Gastrocnemius medialis (tissue), 4 donors: ENCODE measurements around the gene TNF. TPM values are rescaled to one million over a fixed set of nuclear protein-coding genes. Genes with fewer than 3 reads are reported as not detected.

Experiments
- ATAC-seq, 2 donors: fragments of 150-250 bp; one replicate each; pipeline ENCODE4 v1.9.1; 2016
- DNase-seq, 2 donors: peaks; one replicate each; pipeline ENCODE4 v3.0.0-alpha.2; 2019
- H3K27ac ChIP-seq, 4 donors: fragments of 200-600 bp; sonication (generic); 1 replicate in 1 of 4; 2 replicates in 3 of 4; pipeline ENCODE4 v1.5.1; 2016 to 2018; ENCODE audit warnings: mild to moderate bottlenecking in 2 of 4, moderate library complexity in 1 of 4
- H3K27me3 ChIP-seq, 3 donors: fragments of 200-600 bp; sonication (generic) in 2 of 3; 1 replicate in 1 of 3; 2 replicates in 2 of 3; pipeline versions ENCODE4 v1.5.1 to v1.6.0; 2016 to 2019; ENCODE audit warnings: mild to moderate bottlenecking in 1 of 3, moderate library complexity in 1 of 3
- H3K36me3 ChIP-seq, 2 donors: fragments of 200-600 bp; sonication (generic) in 1 of 2; one replicate each; pipeline ENCODE4 v1.5.1; 2017 to 2018
- H3K4me1 ChIP-seq, 2 donors: fragments of 200-600 bp; sonication (generic) in 1 of 2; one replicate each; pipeline ENCODE4 v1.5.1; 2016 to 2017; ENCODE audit warnings: mild to moderate bottlenecking in 2 of 2
- H3K4me3 ChIP-seq, 4 donors: fragments of 200-600 bp; sonication (generic) in 3 of 4; 1 replicate in 1 of 4; 2 replicates in 3 of 4; pipeline ENCODE4 v1.5.1; 2016 to 2019; ENCODE audit warnings: mild to moderate bottlenecking in 2 of 4
- H3K9me3 ChIP-seq, 3 donors: fragments of 200-600 bp; sonication (generic) in 2 of 3; 1 replicate in 1 of 3; 2 replicates in 2 of 3; pipeline ENCODE4 v1.5.1; 2016 to 2019
- CTCF ChIP-seq, 5 experiments: fragments of 450-650 bp in 3 of 5; fragments of 200-600 bp in 2 of 5; sonication (generic) in 2 of 5; IDR thresholded peaks in 4 of 5; conservative IDR thresholded peaks in 1 of 5; 1 replicate in 4 of 5; 2 replicates in 1 of 5; pipeline ENCODE4 v1.5.1; 2016 to 2019; ENCODE audit warnings: antibody characterized with exemption in 5 of 5, mild to moderate bottlenecking in 3 of 5, moderate library complexity in 3 of 5
- POLR2A ChIP-seq, 2 donors: fragments of 450-650 bp; IDR thresholded peaks; one replicate each; pipeline ENCODE4 v1.6.1; 2017; ENCODE audit warnings: antibody characterized with exemption in 2 of 2, mild to moderate bottlenecking in 2 of 2, moderate library complexity in 2 of 2
- in situ Hi-C, 4 donors: fragments of 200-750 bp; cut with MboI; loops; one replicate each; pipeline versions ENCODE4 v1.15.0 to v1.8.0; 2017; ENCODE audit warnings: low sequenced_read_pairs in 4 of 4
- intact Hi-C: fragments of 100-400 bp; cut with DNase I; formaldehyde crosslinking; loops from one replicate; pipeline ENCODE4 v1.15.1; 2023; ENCODE audit warnings: low total_unique reads
- total RNA-seq, 4 donors: library from RNA; depleted of rRNA; stranded (reverse); fragments of >200 nt; gene quantifications; one replicate each; pipeline versions ENCODE4 v1.1.0 to v1.2.3, GENCODE V29; 2016

The TNF gene
- total RNA-seq, 4 donors from 2014 or later: 0.23 to 0.87 TPM; not detected in 2

- ATAC-seq (peak; percentile 86 to 87), DNase-seq (peak; percentile 97 to 99)
- in situ Hi-C loops (no loop called here), intact Hi-C loops (loop anchor here (1.0 to 10.0 kb wide), 6 partner anchors 32 to 1005 kb away; partner anchors contain the start of genes ATP6V1G2, BAG6, FKBPL and MRPS18B)
- Histone ChIP-seq H3K27ac (peak overlapping the region; percentile 91 to 97 (median 96)), H3K4me3 (peak overlapping the region; percentile 62 to 95 (median 82)), H3K9me3 (no peaks in the 10 kb centered on the region), H3K27me3 (no peaks in the 10 kb centered on the region), H3K4me1 (peaks cover 19 to 21% of the 10 kb centered on the region in 2 donors), H3K36me3 (peaks cover 0 to 23% of the 10 kb centered on the region in 2 donors)
- peak; percentile 69 to 90 for TF ChIP-seq POLR2A (IDR thresholded peaks at IDR 0.05)
- no peak for TF ChIP-seq CTCF (IDR thresholded peaks at IDR 0.05 in 4 of 5, conservative IDR thresholded peaks at IDR 0.05 in 1 of 5)
These were observed 44.6 kb downstream of the TNF start for GRCh38 chr6:31619805-31620585.

DNA sequence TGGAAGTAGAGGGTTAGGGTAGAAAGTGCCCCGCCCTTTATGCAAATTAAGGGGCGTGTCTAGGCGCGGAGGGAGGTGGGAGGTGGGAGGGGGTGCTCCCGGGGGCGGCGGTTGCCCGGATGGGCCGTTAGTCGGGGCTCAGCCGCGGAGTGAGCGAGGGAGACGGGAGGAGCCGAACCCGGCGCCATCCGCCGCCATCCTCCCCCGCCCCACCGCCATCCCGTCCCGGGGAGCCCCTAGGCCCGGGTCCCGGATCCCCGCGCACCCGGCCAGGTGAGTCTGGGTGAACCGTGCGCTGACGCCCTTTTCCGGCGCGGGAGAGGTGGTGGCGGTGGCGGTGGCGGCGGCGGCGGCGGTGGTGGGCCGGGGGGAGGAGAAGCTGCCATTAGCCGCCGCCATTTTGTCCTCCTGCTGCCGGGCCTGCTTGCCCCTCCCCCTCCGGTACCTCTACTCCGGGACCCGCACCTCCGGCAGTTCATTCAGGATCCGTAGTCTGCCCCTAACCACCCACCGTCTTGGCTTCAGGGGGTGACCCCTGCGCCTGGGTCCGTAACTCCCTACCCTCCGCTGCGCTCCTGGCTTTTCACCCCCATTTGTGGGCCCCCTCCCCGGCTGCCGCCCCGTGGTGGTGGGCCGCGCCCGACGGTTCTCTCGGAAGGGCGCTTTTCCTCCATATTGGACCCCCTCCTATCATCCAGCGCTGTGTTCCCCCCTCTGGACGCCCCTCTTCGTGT, 45.4 kb downstream of the TNF start, which contains the start of gene PRRC2A:
Gene PRRC2A (plus strand): TSS at position 130 of the 734 bp plus-strand sequence. CDS start 2,075 bp downstream, outside the sequence.
- DNase-seq: peak; percentile 77 to 95

GRCh38 chr6:31621320-31621939, 46.1 kb downstream of the TNF start:
- Histone ChIP-seq H3K4me3 (peak overlapping the region; percentile 69 to 95 (median 82)), H3K27ac (peak overlapping the region; percentile 91 to 97 (median 96)), H3K4me1 (peaks cover 19 to 21% of the 10 kb centered on the region in 2 donors), H3K9me3 (no peaks in the 10 kb centered on the region), H3K27me3 (no peaks in the 10 kb centered on the region), H3K36me3 (peaks cover 3 to 38% of the 10 kb centered on the region in 2 donors)
- no peak for ATAC-seq
- no peak for DNase-seq
- in situ Hi-C loops: no loop called here
- intact Hi-C loops: loop anchor here (2.0 to 10.0 kb wide), 2 partner anchors 75 to 1007 kb away; partner anchors contain the start of genes ATP6V1G2, MRPS18B, NFKBIL1 and PPP1R10
- TF ChIP-seq CTCF (IDR thresholded peaks at IDR 0.05 in 4 of 5, conservative IDR thresholded peaks at IDR 0.05 in 1 of 5) (no peak), POLR2A (IDR thresholded peaks at IDR 0.05) (no peak)

More for the DNA sequence above, 45.4 kb downstream of the TNF start, which contains the start of gene PRRC2A:
- Histone ChIP-seq H3K4me3 (peak within 1 kb of the TSS; percentile 69 to 95 (median 82)), H3K4me1 (peaks cover 19 to 21% of the 10 kb centered on the region in 2 donors), H3K36me3 (peaks cover 0 to 31% of the 10 kb centered on the region in 2 donors), H3K27me3 (no peaks in the 10 kb centered on the region), H3K9me3 (no peaks in the 10 kb centered on the region), H3K27ac (peak within 1 kb of the TSS; percentile 91 to 97 (median 96))
- no peak for TF ChIP-seq CTCF (IDR thresholded peaks at IDR 0.05 in 4 of 5, conservative IDR thresholded peaks at IDR 0.05 in 1 of 5)
- TF ChIP-seq POLR2A (IDR thresholded peaks at IDR 0.05): peak; percentile 53 to 82
- intact Hi-C loops (loop anchor here (1.0 to 10.0 kb wide), 6 partner anchors 32 to 1006 kb away; partner anchors contain the start of genes ATP6V1G2, BAG6, FKBPL and MRPS18B), in situ Hi-C loops (no loop called here)
- ATAC-seq: peak; percentile 53 to 87

DNA sequence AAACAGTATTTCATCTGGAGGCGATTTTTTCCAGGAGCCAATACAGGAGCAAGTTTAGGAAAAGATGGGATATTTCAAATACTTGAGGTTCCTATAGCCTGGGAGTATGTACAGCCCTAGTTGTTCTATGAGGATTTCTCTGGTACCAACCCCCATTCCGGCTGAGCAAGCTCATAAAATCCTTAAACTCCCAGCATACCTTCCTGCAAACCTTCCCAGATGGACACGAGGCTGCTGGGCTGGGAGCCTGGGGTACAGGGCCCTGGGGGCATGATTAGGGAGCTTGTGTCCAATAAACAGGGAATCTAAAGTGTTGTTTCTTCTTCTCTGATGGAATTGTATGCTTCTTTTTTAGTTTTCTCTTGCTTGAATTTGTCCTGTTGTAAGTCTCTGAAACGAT, 46.6 kb downstream of the TNF start:
- in situ Hi-C loops (no loop called here), intact Hi-C loops (loop anchor here (2.0 to 10.0 kb wide), 2 partner anchors 75 to 1007 kb away; partner anchors contain the start of genes ATP6V1G2, MRPS18B, NFKBIL1 and PPP1R10)
- Histone ChIP-seq H3K36me3 (peaks cover 5 to 43% of the 10 kb centered on the region in 2 donors), H3K27ac (peak overlapping the region; percentile 91 to 97 (median 96)), H3K4me1 (peaks cover 19 to 21% of the 10 kb centered on the region in 2 donors), H3K27me3 (no peaks in the 10 kb centered on the region), H3K9me3 (no peaks in the 10 kb centered on the region), H3K4me3 (peak overlapping the region in 3 of 4 donors; percentile 69 to 85 (median 79))
- DNase-seq: no peak
- TF ChIP-seq POLR2A (IDR thresholded peaks at IDR 0.05) (no peak), CTCF (IDR thresholded peaks at IDR 0.05 in 4 of 5, conservative IDR thresholded peaks at IDR 0.05 in 1 of 5) (no peak)
- ATAC-seq: no peak
